GM21390 (cell line): ENCODE results near the gene RANBP3L.

ENCODE experiments used
- ATAC-seq: cut with Tn5 transposase; IDR thresholded peaks from one replicate; pipeline ENCODE4 v1.9.1; 2021; ENCODE audit not compliant: unreplicated experiment

Gene RANBP3L

GRCh38 chr5:36244076-36244475 lies 57.6 kb downstream of the RANBP3L start:
- no peak for ATAC-seq

- no peak for ATAC-seq
These were observed 58.0 kb downstream of the RANBP3L start for GRCh38 chr5:36243653-36244052.

- ATAC-seq = no peak
These were observed 58.9 kb downstream of the RANBP3L start for GRCh38 chr5:36242534-36243485.

- peak; percentile 83 for ATAC-seq
These were observed 59.8 kb downstream of the RANBP3L start, which contains the start of gene NADK2 for GRCh38 chr5:36241631-36242533. Gene NADK2 (minus strand): TSS chr5:36241925. CDS start chr5:36241798, 127 bp downstream.

GRCh38 chr5:36240779-36241630 lies 60.7 kb downstream of the RANBP3L start:
- peak; percentile 22 for ATAC-seq

GRCh38 chr5:36239370-36240293 lies 62.1 kb downstream of the RANBP3L start:
- no peak for ATAC-seq

- no peak for ATAC-seq
These were observed 63.0 kb downstream of the RANBP3L start for GRCh38 chr5:36238502-36239295.

- no peak for ATAC-seq
These were observed 64.0 kb downstream of the RANBP3L start for GRCh38 chr5:36237751-36238150.

- no peak for ATAC-seq
These were observed 64.9 kb downstream of the RANBP3L start for GRCh38 chr5:36236801-36237200.

- ATAC-seq = no peak
These were observed 69.2 kb downstream of the RANBP3L start for GRCh38 chr5:36232533-36232932.

- ATAC-seq = no peak
These were observed 71.4 kb downstream of the RANBP3L start for GRCh38 chr5:36230151-36230790.

GRCh38 chr5:36228505-36228904 lies 73.2 kb downstream of the RANBP3L start:
- no peak for ATAC-seq

- no peak for ATAC-seq
These were observed 74.7 kb downstream of the RANBP3L start for GRCh38 chr5:36227046-36227445.

- ATAC-seq = no peak
These were observed 79.1 kb downstream of the RANBP3L start for GRCh38 chr5:36222620-36223019.

- no peak for ATAC-seq
These were observed 83.7 kb downstream of the RANBP3L start for GRCh38 chr5:36217988-36218387.

GRCh38 chr5:36217567-36217966 lies 84.1 kb downstream of the RANBP3L start:
- ATAC-seq = no peak

GRCh38 chr5:36215910-36216309 lies 85.8 kb downstream of the RANBP3L start:
- no peak for ATAC-seq

- no peak for ATAC-seq
These were observed 87.3 kb downstream of the RANBP3L start for GRCh38 chr5:36214436-36214835.
